GM18907 (cell line): ENCODE measurements around the gene ICAM1.
"Not testable (repeated sequence)": the region's sequence is repeated elsewhere in the genome, so short reads cannot be mapped to it uniquely, and the experiment has no call there.

Experiments used
- ATAC-seq: cut with Tn5 transposase; IDR thresholded peaks from one replicate; pipeline ENCODE4 v1.9.1; 2021; ENCODE audit warnings: mild to moderate bottlenecking, moderate library complexity; ENCODE audit not compliant: unreplicated experiment

ICAM1 gene

GRCh38 chr19:10241826-10242449 lies 29.0 kb upstream of the ICAM1 start:
- not testable (repeated sequence) for ATAC-seq

- ATAC-seq = no peak
Observed at GRCh38 chr19:10243606-10244005, 27.3 kb upstream of the ICAM1 start.

GRCh38 chr19:10245189-10245939 lies 25.6 kb upstream of the ICAM1 start:
- ATAC-seq = no peak

GRCh38 chr19:10246511-10246910 lies 24.4 kb upstream of the ICAM1 start:
- ATAC-seq = no peak

- ATAC-seq = peak; percentile 88
Observed at GRCh38 chr19:10251792-10252694, 18.9 kb upstream of the ICAM1 start, which contains the start of gene MRPL4. TSS of gene MRPL4 (plus strand) at chr19:10252214. CDS start at chr19:10252254, 40 bp downstream.

- ATAC-seq = no peak
Observed at GRCh38 chr19:10252707-10253106, 18.2 kb upstream of the ICAM1 start.

- ATAC-seq = no peak
Observed at GRCh38 chr19:10254244-10254643, 16.7 kb upstream of the ICAM1 start.

- no peak for ATAC-seq
Observed at GRCh38 chr19:10255358-10255757, 15.6 kb upstream of the ICAM1 start.

GRCh38 chr19:10256551-10256950 lies 14.4 kb upstream of the ICAM1 start:
- ATAC-seq = no peak

GRCh38 chr19:10256970-10257615 lies 13.8 kb upstream of the ICAM1 start:
- ATAC-seq = no peak

GRCh38 chr19:10258080-10258710 lies 12.7 kb upstream of the ICAM1 start:
- no peak for ATAC-seq

- ATAC-seq = no peak
Observed at GRCh38 chr19:10259162-10259905, 11.6 kb upstream of the ICAM1 start.

GRCh38 chr19:10260141-10260584 lies 10.8 kb upstream of the ICAM1 start:
- ATAC-seq = no peak

- no peak for ATAC-seq
Observed at GRCh38 chr19:10262771-10263170, 8.1 kb upstream of the ICAM1 start.

- ATAC-seq = no peak
Observed at GRCh38 chr19:10266706-10267105, 4.2 kb upstream of the ICAM1 start.

GRCh38 chr19:10268071-10268470 lies 2.8 kb upstream of the ICAM1 start:
- no peak for ATAC-seq

- ATAC-seq = peak; percentile 43
Observed at GRCh38 chr19:10269333-10270179, 1.4 kb upstream of the ICAM1 start.

- ATAC-seq = peak; percentile 45
Observed at GRCh38 chr19:10270180-10270615, 722 bp upstream of the ICAM1 start.
